Hepatic stellate cell (primary cell): ENCODE measurements around the gene MCM9.
A peak's percentile ranks its signal among the peaks of the same experiment; 100 is the strongest.

Experiments
- DNase-seq: peaks from one replicate; pipeline ENCODE4 v3.0.0; 2011; ENCODE audit warnings: low spot score

Gene MCM9

GRCh38 chr6:118932421-118932820 is 2.5 kb downstream of the MCM9 start:
- DNase-seq, result no peak

GRCh38 chr6:118931436-118931835 is 3.5 kb downstream of the MCM9 start:
- DNase-seq, result no peak

GRCh38 chr6:118930680-118931079 is 4.3 kb downstream of the MCM9 start:
- DNase-seq, result no peak

- no peak for DNase-seq
Measured at GRCh38 chr6:118923035-118923434, 11.9 kb downstream of the MCM9 start.

GRCh38 chr6:118921084-118921483 is 13.9 kb downstream of the MCM9 start:
- DNase-seq, result no peak

- DNase-seq, result no peak
Measured at GRCh38 chr6:118918329-118918725, 16.6 kb downstream of the MCM9 start.

GRCh38 chr6:118917546-118918328 is 17.2 kb downstream of the MCM9 start:
- DNase-seq, result no peak

GRCh38 chr6:118914598-118914997 is 20.4 kb downstream of the MCM9 start:
- no peak for DNase-seq

GRCh38 chr6:118913161-118913560 is 21.8 kb downstream of the MCM9 start:
- no peak for DNase-seq

GRCh38 chr6:118912646-118913045 is 22.3 kb downstream of the MCM9 start:
- DNase-seq, result no peak

GRCh38 chr6:118908441-118908840 is 26.5 kb downstream of the MCM9 start:
- DNase-seq, result no peak

GRCh38 chr6:118905851-118906250 is 29.1 kb downstream of the MCM9 start:
- DNase-seq, result no peak

- DNase-seq, result no peak
Measured at GRCh38 chr6:118905084-118905483, 29.9 kb downstream of the MCM9 start.

- DNase-seq, result no peak
Measured at GRCh38 chr6:118903691-118904090, 31.3 kb downstream of the MCM9 start.

GRCh38 chr6:118903138-118903537 is 31.8 kb downstream of the MCM9 start:
- DNase-seq, result no peak

GRCh38 chr6:118902726-118903125 is 32.2 kb downstream of the MCM9 start:
- DNase-seq, result no peak

GRCh38 chr6:118899948-118900347 is 35.0 kb downstream of the MCM9 start:
- DNase-seq, result no peak

- DNase-seq, result no peak
Measured at GRCh38 chr6:118897386-118897785, 37.6 kb downstream of the MCM9 start.

GRCh38 chr6:118896339-118897136 is 38.4 kb downstream of the MCM9 start:
- peak; percentile 41 for DNase-seq

GRCh38 chr6:118895859-118896258 is 39.1 kb downstream of the MCM9 start:
- DNase-seq, result no peak

- no peak for DNase-seq
Measured at GRCh38 chr6:118895261-118895560, 39.7 kb downstream of the MCM9 start.

- DNase-seq, result peak; percentile 69
Measured at GRCh38 chr6:118894425-118895260, 40.3 kb downstream of the MCM9 start.
